Measurements from ENCODE around the gene L3MBTL3.
"Not testable (repeated sequence)": the region's sequence is repeated elsewhere in the genome, so short reads cannot be mapped to it uniquely, and the experiment has no call there.

The L3MBTL3 gene

GRCh38 chr6:130113201-130113710 is 94.9 kb downstream of the L3MBTL3 start:
- no peak overlapping the region for H3K4me3 ChIP-seq (replicated peaks; ENCODE audit: low read depth, low read length)
- TF ChIP-seq, protein P1, sequence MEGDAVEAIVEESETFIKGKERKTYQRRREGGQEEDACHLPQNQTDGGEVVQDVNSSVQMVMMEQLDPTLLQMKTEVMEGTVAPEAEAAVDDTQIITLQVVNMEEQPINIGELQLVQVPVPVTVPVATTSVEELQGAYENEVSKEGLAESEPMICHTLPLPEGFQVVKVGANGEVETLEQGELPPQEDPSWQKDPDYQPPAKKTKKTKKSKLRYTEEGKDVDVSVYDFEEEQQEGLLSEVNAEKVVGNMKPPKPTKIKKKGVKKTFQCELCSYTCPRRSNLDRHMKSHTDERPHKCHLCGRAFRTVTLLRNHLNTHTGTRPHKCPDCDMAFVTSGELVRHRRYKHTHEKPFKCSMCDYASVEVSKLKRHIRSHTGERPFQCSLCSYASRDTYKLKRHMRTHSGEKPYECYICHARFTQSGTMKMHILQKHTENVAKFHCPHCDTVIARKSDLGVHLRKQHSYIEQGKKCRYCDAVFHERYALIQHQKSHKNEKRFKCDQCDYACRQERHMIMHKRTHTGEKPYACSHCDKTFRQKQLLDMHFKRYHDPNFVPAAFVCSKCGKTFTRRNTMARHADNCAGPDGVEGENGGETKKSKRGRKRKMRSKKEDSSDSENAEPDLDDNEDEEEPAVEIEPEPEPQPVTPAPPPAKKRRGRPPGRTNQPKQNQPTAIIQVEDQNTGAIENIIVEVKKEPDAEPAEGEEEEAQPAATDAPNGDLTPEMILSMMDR (IDR thresholded peaks at IDR 0.05; ENCODE audit: low read depth, low read length, missing control alignments), result no peak
- no peak for DNase-seq (ENCODE audit: extremely low read depth, low read depth)

- no peak for DNase-seq (ENCODE audit: extremely low read depth, low read depth)
- no peak overlapping the region for H3K4me3 ChIP-seq (replicated peaks; ENCODE audit: low read depth, low read length)
- TF ChIP-seq, protein P1 (IDR thresholded peaks at IDR 0.05; ENCODE audit: low read depth, low read length, missing control alignments), result no peak
These were observed 96.7 kb downstream of the L3MBTL3 start for GRCh38 chr6:130115036-130115435.

- DNase-seq (ENCODE audit: extremely low read depth, low read depth), result no peak
- TF ChIP-seq, protein P1 (IDR thresholded peaks at IDR 0.05; ENCODE audit: low read depth, low read length, missing control alignments), result no peak
These were observed 97.9 kb downstream of the L3MBTL3 start for GRCh38 chr6:130116273-130116672.

GRCh38 chr6:130117187-130117701 is 98.9 kb downstream of the L3MBTL3 start:
- not testable (repeated sequence) for DNase-seq (ENCODE audit: extremely low read depth, low read depth); H3K4me3 ChIP-seq (replicated peaks; ENCODE audit: low read depth, low read length)

More at GRCh38 chr6:130116273-130116672, 97.9 kb downstream of the L3MBTL3 start:
- H3K4me3 ChIP-seq (replicated peaks; ENCODE audit: low read depth, low read length), result no peak overlapping the region

DNA sequence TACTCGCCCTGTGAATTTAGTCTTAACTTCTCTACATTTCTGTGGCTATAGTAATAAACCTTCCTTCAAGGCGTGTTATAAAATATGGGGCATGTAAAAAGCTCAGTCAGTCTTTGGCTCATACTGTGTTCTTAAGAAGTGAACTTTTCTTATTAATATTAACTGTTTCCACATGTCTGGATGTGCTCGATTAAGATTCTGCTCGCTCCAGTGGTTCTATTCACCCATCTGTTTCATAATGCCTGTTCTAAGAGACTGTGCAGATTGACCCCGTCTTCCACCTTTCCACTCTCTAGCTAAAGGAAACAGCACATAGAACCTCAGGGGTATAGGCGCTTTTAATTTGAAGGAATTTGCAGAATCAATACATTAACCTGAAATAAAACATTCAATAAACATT is 99.9 kb downstream of the L3MBTL3 start:
- TF ChIP-seq, protein P1 (IDR thresholded peaks at IDR 0.05; ENCODE audit: low read depth, low read length, missing control alignments), result no peak
- H3K4me3 ChIP-seq (replicated peaks; ENCODE audit: low read depth, low read length), result no peak overlapping the region
- no peak for DNase-seq (ENCODE audit: extremely low read depth, low read depth)

DNA sequence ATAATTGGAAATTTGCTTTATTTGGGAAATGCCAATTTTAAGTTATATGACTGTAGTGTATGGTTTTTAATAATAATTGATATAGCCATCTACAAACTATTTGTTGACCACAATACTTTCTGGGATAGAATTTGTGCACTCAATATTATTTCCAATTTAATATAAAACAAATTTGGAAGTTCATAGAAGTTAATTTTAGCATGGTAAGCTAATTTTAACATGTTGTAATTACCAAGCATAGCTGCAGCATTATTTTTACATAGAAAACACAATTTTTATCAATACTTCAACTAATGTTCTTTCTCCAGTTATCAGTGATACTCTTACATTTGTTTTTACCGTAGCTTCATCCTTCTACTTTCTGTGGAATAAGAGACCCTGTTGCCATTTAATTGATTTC is 100.8 kb downstream of the L3MBTL3 start:
- H3K4me3 ChIP-seq (replicated peaks; ENCODE audit: low read depth, low read length), result no peak overlapping the region
- TF ChIP-seq, protein P1 (IDR thresholded peaks at IDR 0.05; ENCODE audit: low read depth, low read length, missing control alignments), result no peak
- no peak for DNase-seq (ENCODE audit: extremely low read depth, low read depth)

GRCh38 chr6:130120731-130121130 is 102.3 kb downstream of the L3MBTL3 start:
- TF ChIP-seq, protein P1 (IDR thresholded peaks at IDR 0.05; ENCODE audit: low read depth, low read length, missing control alignments), result no peak
- DNase-seq (ENCODE audit: extremely low read depth, low read depth), result no peak
- H3K4me3 ChIP-seq (replicated peaks; ENCODE audit: low read depth, low read length), result no peak overlapping the region
